Upper lobe of left lung (tissue), 4 donors: ENCODE results near the gene GALNT7.

Source experiments
- POLR2A ChIP-seq, 4 donors: fragments of 450-650 bp; IDR thresholded peaks; one replicate each; pipeline ENCODE4 v1.5.1; 2016 to 2017; ENCODE audit warnings: antibody characterized with exemption in 4 of 4, mild to moderate bottlenecking in 2 of 4
- TF ChIP-seq, protein P1 (sequence below), 6 experiments: fragments of 450-650 bp in 4 of 6; fragments of 200-600 bp in 2 of 6; sonication (generic) in 2 of 6; IDR thresholded peaks; one replicate each; pipeline ENCODE4 v1.5.1; 2016 to 2019; ENCODE audit warnings: antibody characterized with exemption in 6 of 6

DNA sequence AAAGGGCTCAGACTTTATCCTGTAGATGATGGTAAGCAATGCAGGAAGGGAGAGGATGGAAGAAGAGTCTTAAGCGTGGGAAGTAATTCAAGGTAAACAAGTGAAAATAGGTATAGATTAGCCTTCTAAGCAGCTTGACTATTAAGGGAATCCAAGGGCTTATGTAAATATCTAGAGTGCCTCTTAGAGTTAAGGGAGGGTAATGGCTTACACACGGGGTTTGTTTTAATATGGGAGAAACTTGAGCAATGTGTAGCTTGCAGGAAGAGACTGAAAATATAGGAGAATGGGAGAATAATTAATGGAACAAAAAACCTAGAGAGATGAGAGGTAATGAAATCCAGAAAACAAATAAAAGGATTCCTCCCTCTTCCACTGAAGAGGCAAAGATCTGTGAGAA, 189.3 kb downstream of the GALNT7 start:
- TF ChIP-seq, protein P1, sequence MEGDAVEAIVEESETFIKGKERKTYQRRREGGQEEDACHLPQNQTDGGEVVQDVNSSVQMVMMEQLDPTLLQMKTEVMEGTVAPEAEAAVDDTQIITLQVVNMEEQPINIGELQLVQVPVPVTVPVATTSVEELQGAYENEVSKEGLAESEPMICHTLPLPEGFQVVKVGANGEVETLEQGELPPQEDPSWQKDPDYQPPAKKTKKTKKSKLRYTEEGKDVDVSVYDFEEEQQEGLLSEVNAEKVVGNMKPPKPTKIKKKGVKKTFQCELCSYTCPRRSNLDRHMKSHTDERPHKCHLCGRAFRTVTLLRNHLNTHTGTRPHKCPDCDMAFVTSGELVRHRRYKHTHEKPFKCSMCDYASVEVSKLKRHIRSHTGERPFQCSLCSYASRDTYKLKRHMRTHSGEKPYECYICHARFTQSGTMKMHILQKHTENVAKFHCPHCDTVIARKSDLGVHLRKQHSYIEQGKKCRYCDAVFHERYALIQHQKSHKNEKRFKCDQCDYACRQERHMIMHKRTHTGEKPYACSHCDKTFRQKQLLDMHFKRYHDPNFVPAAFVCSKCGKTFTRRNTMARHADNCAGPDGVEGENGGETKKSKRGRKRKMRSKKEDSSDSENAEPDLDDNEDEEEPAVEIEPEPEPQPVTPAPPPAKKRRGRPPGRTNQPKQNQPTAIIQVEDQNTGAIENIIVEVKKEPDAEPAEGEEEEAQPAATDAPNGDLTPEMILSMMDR (IDR thresholded peaks at IDR 0.05): no peak
- no peak for TF ChIP-seq POLR2A (IDR thresholded peaks at IDR 0.05)
